Measurements from ENCODE around the gene CRYGN.
A peak's percentile ranks its signal among the peaks of the same experiment; 100 is the strongest.

Gene CRYGN

DNA sequence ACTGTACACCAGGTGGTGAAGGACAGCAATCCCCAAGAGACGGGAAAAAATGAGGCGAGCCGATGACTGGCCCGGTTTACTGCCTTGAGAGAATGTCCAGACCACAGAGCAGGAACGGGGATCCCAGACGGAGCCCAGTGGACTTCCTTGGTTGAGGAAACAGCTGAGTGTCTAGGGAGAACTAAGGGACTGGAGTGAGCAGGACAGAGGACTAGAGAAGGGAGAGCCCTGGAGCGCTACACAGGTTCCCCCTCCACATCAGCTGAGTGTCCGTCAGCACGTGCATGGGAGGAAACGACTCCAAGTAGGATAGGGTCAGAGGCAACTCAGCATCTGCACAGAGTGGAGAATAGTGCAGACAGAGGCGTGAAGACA, 23.0 kb downstream of the CRYGN start:
- Histone ChIP-seq H3K27me3 (replicated peaks) (peaks cover 17% of the 10 kb centered on the region), H3K27ac (no peak overlapping the region), H3K4me3 (ENCODE audit: low read depth, low read length) (no peak overlapping the region), H3K36me3 (replicated peaks) (no peaks in the 10 kb centered on the region)
- no peak for TF ChIP-seq CTCF (IDR thresholded peaks at IDR 0.05; ENCODE audit: low read depth, low read length, missing control alignments)
- peak; percentile 18 for DNase-seq
- in situ Hi-C loops (cut with HindIII; ENCODE audit: low pct_ligation_motif_present, low sequenced_read_pairs), result no loop called here

DNA sequence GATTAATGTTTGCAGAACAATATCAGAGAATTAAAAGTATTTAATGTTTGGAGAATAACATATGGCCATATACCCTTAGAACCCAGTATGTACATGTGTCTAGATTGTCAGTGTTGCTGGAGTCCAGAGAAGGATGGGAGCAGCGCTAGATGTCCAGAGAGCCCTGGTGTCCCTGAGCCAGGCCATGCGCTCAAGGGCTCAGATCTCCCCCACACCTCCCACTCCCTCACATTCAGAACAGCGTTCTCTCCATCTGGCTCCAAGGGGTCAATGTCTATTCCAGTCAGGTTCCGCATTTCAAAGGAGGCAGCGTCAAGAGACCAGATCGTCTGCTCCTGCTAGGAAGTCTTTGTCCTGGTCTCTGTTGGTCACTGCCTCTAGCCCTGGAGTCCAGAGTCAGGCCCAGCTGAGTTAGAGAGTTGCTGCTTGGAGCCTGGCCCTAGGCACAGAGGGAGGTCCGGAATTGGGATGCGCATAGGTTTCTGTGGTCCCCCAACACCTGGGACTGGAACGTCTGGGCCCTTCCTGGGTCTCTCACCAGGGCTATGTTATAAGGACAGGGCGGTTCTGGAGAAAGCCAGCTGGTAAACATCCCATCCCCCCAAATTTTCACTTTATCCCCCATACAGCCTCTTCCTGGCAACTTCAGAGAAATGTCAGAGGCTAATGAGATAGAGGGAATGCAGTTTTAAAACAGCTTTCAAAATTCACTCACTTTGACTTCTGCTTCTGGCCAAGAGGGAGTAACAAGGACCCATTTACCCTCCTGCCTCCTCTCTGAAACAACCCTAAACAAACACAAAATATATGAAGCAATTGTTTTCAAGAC, 23.6 kb downstream of the CRYGN start:
- H3K4me3 ChIP-seq (ENCODE audit: low read depth, low read length), result no peak overlapping the region
- in situ Hi-C loops (cut with HindIII; ENCODE audit: low pct_ligation_motif_present, low sequenced_read_pairs), result no loop called here
- H3K27ac ChIP-seq, result no peak overlapping the region
- no peaks in the 10 kb centered on the region for H3K36me3 ChIP-seq (replicated peaks)
- no peak for TF ChIP-seq CTCF (IDR thresholded peaks at IDR 0.05; ENCODE audit: low read depth, low read length, missing control alignments)
- no peak for DNase-seq
- peaks cover 23% of the 10 kb centered on the region for H3K27me3 ChIP-seq (replicated peaks)

GRCh38 chr7:151415375-151416105, 24.4 kb downstream of the CRYGN start:
- in situ Hi-C loops (cut with HindIII; ENCODE audit: low pct_ligation_motif_present, low sequenced_read_pairs), result no loop called here
- Histone ChIP-seq H3K27ac (no peak overlapping the region), H3K27me3 (replicated peaks) (peaks cover 31% of the 10 kb centered on the region), H3K4me3 (ENCODE audit: low read depth, low read length) (no peak overlapping the region), H3K36me3 (replicated peaks) (no peaks in the 10 kb centered on the region)
- TF ChIP-seq CTCF (IDR thresholded peaks at IDR 0.05; ENCODE audit: low read depth, low read length, missing control alignments), result no peak
- DNase-seq, result no peak

- peaks cover 52% of the 10 kb centered on the region for H3K27me3 ChIP-seq (replicated peaks)
- no peak overlapping the region for H3K4me3 ChIP-seq (ENCODE audit: low read depth, low read length)
- H3K36me3 ChIP-seq (replicated peaks), result no peaks in the 10 kb centered on the region
- in situ Hi-C loops (cut with HindIII; ENCODE audit: low pct_ligation_motif_present, low sequenced_read_pairs), result no loop called here
- no peak for TF ChIP-seq CTCF (IDR thresholded peaks at IDR 0.05; ENCODE audit: low read depth, low read length, missing control alignments)
- no peak overlapping the region for H3K27ac ChIP-seq
- DNase-seq, result no peak
Measured at GRCh38 chr7:151413241-151413640, 26.7 kb downstream of the CRYGN start.

DNA sequence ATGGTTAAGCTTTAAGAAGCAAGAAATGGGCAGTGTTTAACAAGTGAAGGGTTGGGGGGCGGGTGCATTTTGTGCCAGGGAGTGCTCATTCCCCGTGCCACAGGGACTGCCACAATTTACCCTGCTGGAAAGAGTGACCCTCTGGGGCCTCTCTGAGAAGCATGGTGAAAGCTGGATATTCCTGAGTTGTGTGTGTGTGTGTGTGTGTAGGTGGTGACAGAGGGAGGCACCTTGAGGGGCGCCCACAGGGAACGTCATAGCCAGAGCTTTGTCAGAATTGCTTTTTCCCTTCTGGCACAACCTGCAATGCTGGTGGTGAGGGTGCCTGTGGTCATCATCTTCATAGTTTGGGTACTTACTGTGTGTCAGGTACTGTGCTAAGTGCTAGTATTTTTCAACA, 27.6 kb downstream of the CRYGN start:
- no peak overlapping the region for H3K4me3 ChIP-seq (ENCODE audit: low read depth, low read length)
- no peak overlapping the region for H3K27ac ChIP-seq
- TF ChIP-seq CTCF (IDR thresholded peaks at IDR 0.05; ENCODE audit: low read depth, low read length, missing control alignments), result no peak
- DNase-seq, result no peak
- H3K27me3 ChIP-seq (replicated peaks), result peaks cover 52% of the 10 kb centered on the region
- H3K36me3 ChIP-seq (replicated peaks), result no peaks in the 10 kb centered on the region
- in situ Hi-C loops (cut with HindIII; ENCODE audit: low pct_ligation_motif_present, low sequenced_read_pairs), result no loop called here

Data from brain microvascular endothelial cell (primary cell).